ENCODE data around the gene ATAD3B.

DNA sequence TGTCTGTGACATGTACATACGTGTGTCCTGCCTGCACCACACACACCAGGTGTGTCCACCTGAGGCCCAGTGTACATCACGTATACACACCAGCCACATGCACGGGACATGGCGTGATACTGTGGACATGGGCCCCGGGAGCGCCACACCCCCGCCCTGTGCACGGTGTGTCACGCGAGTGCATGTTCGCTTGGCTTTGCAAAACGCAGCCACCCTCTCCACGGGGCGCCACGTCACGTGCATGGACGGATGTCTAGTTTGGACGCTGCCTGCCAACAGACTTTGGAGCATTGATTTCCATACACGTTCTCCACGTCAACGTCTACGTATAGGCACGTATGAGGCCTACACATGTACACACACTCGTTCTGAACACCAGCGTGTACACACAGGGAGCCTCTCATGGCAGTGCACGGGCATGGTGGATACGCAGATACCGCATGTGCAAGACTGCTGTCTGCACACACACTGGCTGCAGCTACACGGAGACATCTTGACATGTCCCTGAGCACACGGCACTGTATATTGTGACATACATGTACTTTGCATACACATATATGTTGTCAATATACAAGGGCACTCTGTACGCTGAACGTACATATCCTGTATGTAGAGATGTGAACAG, 66.2 kb downstream of the ATAD3B start:
- TF ChIP-seq, protein P1, sequence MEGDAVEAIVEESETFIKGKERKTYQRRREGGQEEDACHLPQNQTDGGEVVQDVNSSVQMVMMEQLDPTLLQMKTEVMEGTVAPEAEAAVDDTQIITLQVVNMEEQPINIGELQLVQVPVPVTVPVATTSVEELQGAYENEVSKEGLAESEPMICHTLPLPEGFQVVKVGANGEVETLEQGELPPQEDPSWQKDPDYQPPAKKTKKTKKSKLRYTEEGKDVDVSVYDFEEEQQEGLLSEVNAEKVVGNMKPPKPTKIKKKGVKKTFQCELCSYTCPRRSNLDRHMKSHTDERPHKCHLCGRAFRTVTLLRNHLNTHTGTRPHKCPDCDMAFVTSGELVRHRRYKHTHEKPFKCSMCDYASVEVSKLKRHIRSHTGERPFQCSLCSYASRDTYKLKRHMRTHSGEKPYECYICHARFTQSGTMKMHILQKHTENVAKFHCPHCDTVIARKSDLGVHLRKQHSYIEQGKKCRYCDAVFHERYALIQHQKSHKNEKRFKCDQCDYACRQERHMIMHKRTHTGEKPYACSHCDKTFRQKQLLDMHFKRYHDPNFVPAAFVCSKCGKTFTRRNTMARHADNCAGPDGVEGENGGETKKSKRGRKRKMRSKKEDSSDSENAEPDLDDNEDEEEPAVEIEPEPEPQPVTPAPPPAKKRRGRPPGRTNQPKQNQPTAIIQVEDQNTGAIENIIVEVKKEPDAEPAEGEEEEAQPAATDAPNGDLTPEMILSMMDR (IDR thresholded peaks at IDR 0.05), result no peak
- TF ChIP-seq POLR2A (IDR thresholded peaks at IDR 0.05), result no peak
